Stimulated activated CD4-positive, alpha-beta T cell treated with anti-CD3 and anti-CD28 coated beads, Interleukin-12 subunit alpha, Interleukin-12 subunit beta, amount 100 ng/mL, for 4 hours (primary cell): ENCODE measurements around the gene PRKN.

Experiments
- DNase-seq: peaks from one replicate; pipeline ENCODE4 v3.0.0-alpha.2; 2020

Gene PRKN

GRCh38 chr6:162671580-162672165, 55.9 kb downstream of the PRKN start:
- no peak for DNase-seq

GRCh38 chr6:162670345-162670744, 57.2 kb downstream of the PRKN start:
- DNase-seq, result no peak

DNA sequence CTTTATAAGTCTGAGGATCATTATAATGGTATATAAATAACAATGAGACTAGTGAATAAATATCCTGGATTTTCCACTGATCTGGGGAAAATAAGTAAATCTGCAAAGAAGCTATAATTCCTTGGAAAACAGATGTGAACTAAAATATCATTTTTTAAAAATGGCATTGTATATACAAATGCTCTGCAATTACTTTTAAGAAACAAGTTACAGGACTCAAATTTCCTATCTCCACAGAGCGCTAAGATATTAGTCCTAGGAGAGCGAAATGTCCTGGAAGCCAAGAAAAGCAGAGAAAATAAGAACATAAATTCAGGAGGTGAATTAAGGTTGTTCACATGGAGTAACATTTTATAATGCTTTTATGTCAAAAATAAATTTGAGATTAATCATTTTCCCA, 61.3 kb downstream of the PRKN start:
- no peak for DNase-seq

DNA sequence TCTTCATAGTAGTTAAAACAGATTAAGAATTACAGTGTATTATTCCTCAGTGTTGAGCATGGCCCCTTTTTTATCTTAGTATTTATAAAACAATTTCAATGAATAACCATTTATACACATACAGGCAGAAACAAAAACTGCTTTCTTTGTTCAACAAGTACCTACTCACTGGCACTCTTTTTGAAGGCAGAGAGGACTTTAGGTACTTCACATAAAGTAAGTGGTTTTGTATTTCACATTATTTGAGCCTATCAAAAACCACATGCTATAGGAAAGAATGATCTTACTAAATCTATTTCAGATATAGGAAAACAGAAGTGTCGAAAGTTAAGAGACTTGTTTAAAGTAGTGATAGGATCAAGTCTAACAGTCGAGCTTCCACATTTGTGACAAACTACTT, 73.8 kb downstream of the PRKN start:
- no peak for DNase-seq

- DNase-seq, result no peak
These were observed 76.1 kb downstream of the PRKN start for GRCh38 chr6:162651505-162651904.

- no peak for DNase-seq
These were observed 78.3 kb downstream of the PRKN start for GRCh38 chr6:162649271-162649670.

- no peak for DNase-seq
These were observed 83.4 kb downstream of the PRKN start for GRCh38 chr6:162644153-162644552.

GRCh38 chr6:162640756-162641155, 86.8 kb downstream of the PRKN start:
- no peak for DNase-seq

DNA sequence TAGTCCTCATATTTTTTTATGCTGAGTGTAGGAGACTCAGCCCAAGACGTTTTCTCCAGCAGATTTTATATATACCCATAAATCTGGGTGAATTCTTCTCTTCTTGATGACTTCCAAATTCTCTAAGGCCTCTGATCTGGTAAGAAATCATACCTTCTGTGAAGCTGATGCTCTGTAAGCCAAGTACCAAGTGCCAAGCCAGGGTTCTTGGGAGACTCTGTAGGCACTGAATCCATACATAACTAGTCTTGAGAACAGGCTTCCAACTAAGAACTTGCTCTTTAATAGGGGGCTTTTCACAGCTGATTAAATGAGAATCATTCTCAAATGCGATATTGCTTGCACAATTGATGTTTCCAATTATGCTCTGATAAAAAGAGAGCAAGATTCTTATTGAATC, 87.6 kb downstream of the PRKN start:
- DNase-seq, result no peak

DNA sequence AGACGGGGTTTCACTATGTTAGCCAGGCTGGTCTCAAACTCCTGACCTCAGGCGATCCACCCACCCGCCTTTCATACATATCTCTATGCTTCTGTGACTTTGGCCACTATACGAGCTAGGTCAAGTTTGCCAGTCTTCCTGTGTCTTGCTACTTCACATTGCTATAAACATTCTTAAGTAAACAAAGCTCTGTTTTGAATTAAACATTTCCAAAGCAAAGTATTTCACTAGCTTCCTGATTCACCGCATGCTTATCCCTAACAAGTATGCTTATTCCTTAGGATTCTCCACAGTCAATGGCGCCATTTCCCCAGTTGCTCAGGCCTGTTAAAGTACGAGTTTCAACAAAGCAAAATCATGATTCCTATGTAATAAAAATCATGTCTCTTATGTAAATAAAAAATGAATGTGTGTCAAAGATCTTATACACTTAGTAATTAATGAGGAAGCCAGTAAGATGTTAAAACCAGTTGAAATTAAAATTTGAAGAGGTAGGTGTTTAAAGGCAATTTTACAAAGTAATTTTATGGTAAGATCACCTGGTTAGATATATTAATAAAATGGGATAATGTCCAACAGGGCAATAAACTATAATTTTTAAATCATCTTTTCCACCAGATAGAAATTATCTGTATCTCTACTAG, 88.5 kb downstream of the PRKN start:
- DNase-seq, result no peak

- DNase-seq, result no peak
These were observed 90.2 kb downstream of the PRKN start for GRCh38 chr6:162637317-162637716.

- no peak for DNase-seq
These were observed 91.4 kb downstream of the PRKN start for GRCh38 chr6:162636167-162636566.

- DNase-seq, result no peak
These were observed 96.0 kb downstream of the PRKN start for GRCh38 chr6:162631546-162631945.

GRCh38 chr6:162630069-162630468, 97.5 kb downstream of the PRKN start:
- DNase-seq, result no peak

GRCh38 chr6:162627825-162628224, 99.7 kb downstream of the PRKN start:
- no peak for DNase-seq

GRCh38 chr6:162627362-162627761, 100.2 kb downstream of the PRKN start:
- DNase-seq, result no peak

DNA sequence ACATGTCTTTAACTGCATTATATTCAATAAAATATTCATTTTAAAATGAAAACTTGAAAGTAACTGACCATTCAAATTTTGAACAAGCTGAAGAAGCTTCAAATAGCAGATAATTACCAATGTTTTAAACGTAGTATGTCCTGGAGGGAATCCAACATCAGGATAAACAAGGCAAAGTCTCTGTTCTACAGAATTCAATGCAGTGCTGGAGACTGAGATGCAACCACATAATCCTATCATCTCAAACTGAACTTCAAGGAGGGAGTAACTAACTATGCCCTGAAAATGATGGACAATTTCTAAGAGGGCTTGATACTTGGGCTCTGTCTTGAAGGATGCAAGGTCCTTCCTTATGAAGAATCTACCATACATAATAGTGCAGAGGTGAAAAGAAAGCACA, 100.7 kb downstream of the PRKN start:
- DNase-seq, result no peak

GRCh38 chr6:162625846-162626540, 101.6 kb downstream of the PRKN start:
- no peak for DNase-seq

GRCh38 chr6:162622572-162622971, 105.0 kb downstream of the PRKN start:
- DNase-seq, result no peak

- DNase-seq, result no peak
These were observed 106.3 kb downstream of the PRKN start for GRCh38 chr6:162621246-162621645.

DNA sequence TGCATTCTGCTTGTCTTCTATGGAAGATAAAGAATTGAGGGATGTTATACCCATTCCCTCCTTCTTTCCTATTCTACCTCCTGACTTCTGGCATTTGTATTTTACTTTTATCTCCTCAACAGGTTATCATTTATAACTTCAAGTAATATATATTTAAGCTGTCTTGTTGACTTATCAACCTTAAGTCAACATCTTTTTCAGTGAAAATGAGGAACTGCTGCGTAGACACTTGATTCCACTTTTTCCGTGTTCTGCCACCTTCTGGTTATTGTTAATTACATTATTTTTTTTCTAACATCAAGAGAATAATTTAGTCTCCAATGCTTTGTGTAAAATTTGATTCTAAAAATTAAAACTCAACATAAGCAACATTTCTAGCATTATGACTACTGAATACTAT, 107.5 kb downstream of the PRKN start:
- DNase-seq, result no peak

DNA sequence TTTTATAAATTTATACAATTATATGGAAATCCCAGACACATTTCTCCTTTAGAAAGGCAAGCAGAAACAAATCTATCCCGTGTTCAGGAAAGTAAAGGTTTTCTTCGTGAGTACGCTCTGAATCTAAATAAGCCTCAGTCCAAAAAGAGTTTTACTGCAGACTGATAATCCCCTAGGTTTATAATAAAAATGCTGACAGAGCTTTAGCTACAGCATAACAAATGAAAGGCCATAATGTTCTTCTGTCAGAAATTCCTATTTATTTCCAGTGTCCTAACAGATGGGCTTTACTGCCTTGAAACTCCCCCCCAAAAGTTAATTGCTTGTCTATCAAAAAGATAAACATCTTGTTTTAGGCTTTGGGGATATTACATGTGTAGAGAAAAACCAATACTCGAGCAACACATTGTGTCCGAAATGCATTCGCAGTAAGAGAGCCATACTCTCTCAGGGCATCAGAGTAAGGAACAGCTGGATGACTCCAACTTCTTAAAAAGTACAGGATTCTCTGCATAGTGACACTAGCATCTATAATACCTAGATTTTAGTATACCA, 109.0 kb downstream of the PRKN start:
- DNase-seq, result no peak

- no peak for DNase-seq
These were observed 112.4 kb downstream of the PRKN start for GRCh38 chr6:162615016-162615705.

DNA sequence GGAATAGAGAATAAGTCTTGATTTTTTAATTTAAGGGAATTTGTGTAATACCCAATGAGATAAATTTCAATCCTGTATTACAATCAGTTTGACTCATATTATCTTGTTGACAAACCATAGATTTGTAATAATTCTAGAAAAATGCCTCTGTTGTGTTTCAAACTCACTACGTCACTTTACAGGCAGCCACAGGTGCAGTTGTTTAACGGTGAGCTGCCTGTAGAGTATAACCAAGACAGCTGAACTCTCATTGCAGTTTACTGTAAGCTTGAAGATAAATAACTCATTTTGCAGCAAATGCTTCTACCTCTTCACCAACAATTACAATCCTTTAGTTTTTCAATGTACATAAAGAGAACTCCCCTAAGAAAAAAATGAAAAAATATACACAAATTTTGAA, 114.3 kb downstream of the PRKN start:
- no peak for DNase-seq
